CD14-positive monocyte (primary cell): Measurements from ENCODE around the gene ZSCAN10. TPM values are rescaled to one million over a fixed set of nuclear protein-coding genes. Genes with fewer than 3 reads are reported as not detected.

ENCODE experiments used
- DNase-seq, 3 donors: peaks; one replicate each; pipeline ENCODE4 v3.0.0-alpha.2; 2011 to 2022
- H2AFZ ChIP-seq: 2 replicates; pipeline ENCODE4 v1.6.0; 2012; ENCODE audit warnings: mild to moderate bottlenecking, low read depth, low read length, inconsistent platforms; ENCODE audit not compliant: insufficient read depth, poor library complexity, severe bottlenecking
- H3K27ac ChIP-seq, 2 donors: 1 replicate in 1 of 2; 2 replicates in 1 of 2; pipeline ENCODE4 v1.5.1; 2012 to 2013; ENCODE audit warnings: low read length in 2 of 2, control low read depth in 1 of 2, inconsistent platforms in 1 of 2, low read depth in 1 of 2, mild to moderate bottlenecking in 1 of 2
- H3K27me3 ChIP-seq, 2 donors: one replicate each; pipeline versions ENCODE4 v1.6.0 to v1.6.1; 2011 to 2013; ENCODE audit warnings: low read length in 2 of 2; ENCODE audit not compliant: control insufficient read depth in 2 of 2, insufficient read depth in 2 of 2
- H3K36me3 ChIP-seq, 2 donors: replicated peaks in 1 of 2; 1 replicate in 1 of 2; 2 replicates in 1 of 2; pipeline versions ENCODE4 v1.5.1 to v1.6.1; 2012 to 2013; ENCODE audit warnings: low read length in 2 of 2, control low read depth in 1 of 2, inconsistent platforms in 1 of 2, mild to moderate bottlenecking in 1 of 2; ENCODE audit not compliant: insufficient read depth in 2 of 2, control insufficient read depth in 1 of 2
- H3K4me1 ChIP-seq, 2 donors: 1 replicate in 1 of 2; 2 replicates in 1 of 2; pipeline versions ENCODE4 v1.5.1 to v1.6.1; 2012 to 2013; ENCODE audit warnings: low read length in 2 of 2, control low read depth in 1 of 2, inconsistent platforms in 1 of 2, mild to moderate bottlenecking in 1 of 2, moderate library complexity in 1 of 2; ENCODE audit not compliant: insufficient read depth in 2 of 2, control insufficient read depth in 1 of 2
- H3K4me2 ChIP-seq: replicated peaks from 2 replicates; pipeline ENCODE3; 2012; ENCODE audit warnings: low read length, moderate library complexity, mild to moderate bottlenecking; ENCODE audit not compliant: poor library complexity, severe bottlenecking; ENCODE audit errors: extremely low read depth
- H3K4me3 ChIP-seq, 3 experiments: fragments of 200-600 bp in 1 of 3; sonication (generic) in 1 of 3; replicated peaks in 1 of 3; 1 replicate in 2 of 3; 2 replicates in 1 of 3; pipeline ENCODE4 v1.5.1; 2011 to 2013; ENCODE audit warnings: low read length in 3 of 3, mild to moderate bottlenecking in 3 of 3, control low read depth in 2 of 3, low read depth in 2 of 3, inconsistent platforms in 1 of 3, moderate library complexity in 1 of 3
- H3K79me2 ChIP-seq: 2 replicates; pipeline ENCODE4 v1.6.0; 2012; ENCODE audit warnings: mild to moderate bottlenecking, control low read depth, inconsistent platforms, low read length, moderate library complexity; ENCODE audit not compliant: insufficient read depth
- H3K9ac ChIP-seq: 2 replicates; pipeline ENCODE4 v1.6.0; 2017; ENCODE audit warnings: low read length, mild to moderate bottlenecking; ENCODE audit not compliant: insufficient read depth, poor library complexity, severe bottlenecking
- H3K9me3 ChIP-seq, 2 donors: replicated peaks in 1 of 2; 1 replicate in 1 of 2; 2 replicates in 1 of 2; pipeline versions ENCODE4 v1.5.1 to v1.6.1; 2012 to 2013; ENCODE audit warnings: low read length in 2 of 2, control low read depth in 1 of 2; ENCODE audit not compliant: control insufficient read depth in 1 of 2, insufficient read depth in 1 of 2
- H4K20me1 ChIP-seq: 2 replicates; pipeline ENCODE4 v1.6.0; 2012; ENCODE audit warnings: mild to moderate bottlenecking, low read length, control low read depth, moderate library complexity; ENCODE audit not compliant: insufficient read depth
- H3K27ac Mint-ChIP-seq, 7 donors: one replicate each; pipeline ENCODE4 v1.8.0; 2020; ENCODE audit warnings: mild to moderate bottlenecking in 7 of 7, mixed read lengths in 7 of 7, moderate library complexity in 6 of 7, inconsistent platforms in 2 of 7
- H3K27me3 Mint-ChIP-seq, 3 donors: one replicate each; pipeline ENCODE4 v1.8.0; 2021 to 2022; ENCODE audit warnings: low read depth in 3 of 3, mild to moderate bottlenecking in 3 of 3, mixed read lengths in 3 of 3, moderate library complexity in 3 of 3, inconsistent platforms in 1 of 3
- H3K36me3 Mint-ChIP-seq, 2 donors: one replicate each; pipeline ENCODE4 v1.8.0; 2020; ENCODE audit warnings: mixed read lengths in 2 of 2, inconsistent platforms in 1 of 2, mild to moderate bottlenecking in 1 of 2
- H3K4me1 Mint-ChIP-seq: one replicate; pipeline ENCODE4 v1.8.0; 2020; ENCODE audit warnings: mild to moderate bottlenecking, mixed read lengths
- H3K4me3 Mint-ChIP-seq, 2 donors: one replicate each; pipeline ENCODE4 v1.8.0; 2020; ENCODE audit warnings: mild to moderate bottlenecking in 2 of 2, mixed read lengths in 2 of 2, moderate library complexity in 1 of 2
- H3K9me3 Mint-ChIP-seq, 7 donors: one replicate each; pipeline ENCODE4 v1.8.0; 2020 to 2022; ENCODE audit warnings: mixed read lengths in 7 of 7, mild to moderate bottlenecking in 6 of 7, moderate library complexity in 6 of 7, inconsistent platforms in 2 of 7
- WGBS: methylation state at CpG from one replicate; pipeline ENCODE4 v1.1.5; 2013; ENCODE audit warnings: missing lambda C conversion rate; ENCODE audit not compliant: insufficient coverage; 5-methylcytosine and 5-hydroxymethylcytosine counted together
- intact Hi-C, 2 donors: fragments of 100-400 bp; cut with micrococcal nuclease; formaldehyde crosslinking; loops; one replicate each; pipeline versions ENCODE4 v1.15.0 to v1.15.1; 2023
- polyA plus RNA-seq, 3 donors: library from polyadenylated mRNA; depleted of rRNA in 1 of 3; unstranded in 2 of 3; stranded (reverse) in 1 of 3; fragments of 300-500 nt in 2 of 3; fragments of >200 nt in 1 of 3; fragmentation: Illumina TruSeq in 2 of 3; gene quantifications; 1 replicate in 2 of 3; 2 replicates in 1 of 3; pipeline ENCODE4 v1.2.3, GENCODE V29; 2012 to 2021
- TF ChIP-seq, protein P1 (sequence below): fragments of 200-600 bp; IDR thresholded peaks from one replicate; pipeline ENCODE4 v1.8.0; 2022; ENCODE audit warnings: antibody characterized with exemption, mild to moderate bottlenecking

ZSCAN10 gene
- polyA plus RNA-seq, 3 donors: 0.29 TPM; not detected in 2

- H3K36me3 ChIP-seq: no peaks in the 10 kb centered on the region
- Mint-ChIP-seq H3K4me3 (no peak overlapping the region), H3K27ac (peak overlapping the region in 1 of 7 donors; percentile 59), H3K9me3 (no peaks in the 10 kb centered on the region), H3K36me3 (no peaks in the 10 kb centered on the region), H3K27me3 (peaks cover 0 to 5% (median 0%) of the 10 kb centered on the region in 3 donors), H3K4me1 (peaks cover 32% of the 10 kb centered on the region)
- TF ChIP-seq, protein P1, sequence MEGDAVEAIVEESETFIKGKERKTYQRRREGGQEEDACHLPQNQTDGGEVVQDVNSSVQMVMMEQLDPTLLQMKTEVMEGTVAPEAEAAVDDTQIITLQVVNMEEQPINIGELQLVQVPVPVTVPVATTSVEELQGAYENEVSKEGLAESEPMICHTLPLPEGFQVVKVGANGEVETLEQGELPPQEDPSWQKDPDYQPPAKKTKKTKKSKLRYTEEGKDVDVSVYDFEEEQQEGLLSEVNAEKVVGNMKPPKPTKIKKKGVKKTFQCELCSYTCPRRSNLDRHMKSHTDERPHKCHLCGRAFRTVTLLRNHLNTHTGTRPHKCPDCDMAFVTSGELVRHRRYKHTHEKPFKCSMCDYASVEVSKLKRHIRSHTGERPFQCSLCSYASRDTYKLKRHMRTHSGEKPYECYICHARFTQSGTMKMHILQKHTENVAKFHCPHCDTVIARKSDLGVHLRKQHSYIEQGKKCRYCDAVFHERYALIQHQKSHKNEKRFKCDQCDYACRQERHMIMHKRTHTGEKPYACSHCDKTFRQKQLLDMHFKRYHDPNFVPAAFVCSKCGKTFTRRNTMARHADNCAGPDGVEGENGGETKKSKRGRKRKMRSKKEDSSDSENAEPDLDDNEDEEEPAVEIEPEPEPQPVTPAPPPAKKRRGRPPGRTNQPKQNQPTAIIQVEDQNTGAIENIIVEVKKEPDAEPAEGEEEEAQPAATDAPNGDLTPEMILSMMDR: no peak
- no peaks in the 10 kb centered on the region for H3K9me3 ChIP-seq
- H3K9ac ChIP-seq: no peak overlapping the region
- intact Hi-C loops: no loop called here
- no peak overlapping the region for H3K4me2 ChIP-seq
- no peak overlapping the region for H3K27ac ChIP-seq
- peaks cover 6% of the 10 kb centered on the region for H3K79me2 ChIP-seq
- WGBS: 90% methylated on average over 7 of the region's 8 CpGs
- no peak for DNase-seq
- no peak overlapping the region for H2AFZ ChIP-seq
- no peaks in the 10 kb centered on the region for H3K27me3 ChIP-seq
- H3K4me3 ChIP-seq: no peak overlapping the region
- no peaks in the 10 kb centered on the region for H4K20me1 ChIP-seq
- peaks cover 28 to 30% of the 10 kb centered on the region in 2 donors for H3K4me1 ChIP-seq
Observed at GRCh38 chr16:3091551-3091950, 7.5 kb downstream of the ZSCAN10 start.

DNA sequence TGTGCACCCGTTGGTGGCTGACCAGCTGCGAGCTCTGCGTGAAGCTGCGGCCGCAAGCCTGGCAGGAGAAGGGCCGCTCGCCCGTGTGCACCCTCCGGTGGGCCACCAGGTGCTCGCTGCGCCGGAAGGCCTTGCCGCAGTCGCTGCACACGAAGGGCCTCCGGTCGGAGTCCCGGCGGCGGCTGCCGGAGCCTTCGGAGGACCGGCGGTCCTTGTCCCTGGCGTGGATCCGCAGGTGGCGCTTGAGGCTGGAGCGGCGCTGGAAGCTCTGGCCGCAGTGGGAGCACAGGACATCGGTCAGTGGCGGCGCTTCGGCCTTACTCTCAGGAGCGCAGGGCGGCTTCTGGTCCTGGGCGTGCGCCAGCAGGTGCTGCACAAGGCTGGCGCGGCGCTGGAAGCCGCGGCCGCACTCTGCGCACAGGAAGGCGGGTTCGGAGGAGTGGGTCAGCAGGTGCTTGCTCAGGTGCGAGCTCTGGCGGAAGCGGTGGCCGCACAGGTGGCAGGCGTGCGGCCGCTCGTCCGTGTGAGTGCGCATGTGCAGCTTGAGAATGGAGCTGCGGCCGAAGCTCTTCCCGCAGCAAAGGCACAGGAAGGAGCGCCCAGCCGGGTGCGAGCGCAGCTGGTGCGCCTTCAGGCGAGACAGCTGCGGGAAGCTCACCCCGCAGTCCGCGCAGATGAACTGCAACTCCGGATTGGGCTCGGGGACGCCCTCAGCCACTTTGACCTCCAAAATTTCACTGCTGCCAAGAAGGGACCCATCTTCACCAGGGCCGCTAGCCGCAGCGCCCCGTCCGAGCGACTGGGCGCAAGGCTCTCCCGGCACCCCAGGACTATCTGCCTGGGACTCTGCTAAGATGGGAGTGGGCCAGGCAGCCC, 9.1 kb downstream of the ZSCAN10 start:
- H3K4me1 ChIP-seq: peaks cover 32% of the 10 kb centered on the region in 2 donors
- no peaks in the 10 kb centered on the region for H3K27me3 ChIP-seq
- no peak overlapping the region for H3K27ac ChIP-seq
- intact Hi-C loops: no loop called here
- no peaks in the 10 kb centered on the region for H4K20me1 ChIP-seq
- WGBS: 99% methylated on average over 81 of the region's 81 CpGs
- H3K9ac ChIP-seq: no peak overlapping the region
- H3K9me3 ChIP-seq: no peaks in the 10 kb centered on the region
- Mint-ChIP-seq H3K4me3 (no peak overlapping the region), H3K27me3 (peaks cover 0 to 5% (median 0%) of the 10 kb centered on the region in 3 donors), H3K36me3 (peaks cover 0 to 3% of the 10 kb centered on the region in 2 donors), H3K27ac (no peak overlapping the region), H3K9me3 (no peaks in the 10 kb centered on the region), H3K4me1 (peaks cover 37% of the 10 kb centered on the region)
- peaks cover 10% of the 10 kb centered on the region for H3K79me2 ChIP-seq
- no peaks in the 10 kb centered on the region for H3K36me3 ChIP-seq
- H3K4me3 ChIP-seq: no peak overlapping the region
- DNase-seq: no peak
- TF ChIP-seq, protein P1: no peak
- no peak overlapping the region for H2AFZ ChIP-seq
- no peak overlapping the region for H3K4me2 ChIP-seq
